Uterus (tissue), 4 donors: ENCODE measurements around the gene TNFRSF1A. TPM values are rescaled to one million over a fixed set of nuclear protein-coding genes. Genes with fewer than 3 reads are reported as not detected.
"Not testable (repeated sequence)": the region's sequence is repeated elsewhere in the genome, so short reads cannot be mapped to it uniquely, and the experiment has no call there.

Experiments
- DNase-seq, 2 donors: peaks; one replicate each; pipeline ENCODE4 v3.0.0-alpha.2; 2019 to 2020
- H3K27ac ChIP-seq, 2 donors: fragments of 200-600 bp; sonication (generic); 1 replicate in 1 of 2; 2 replicates in 1 of 2; pipeline ENCODE4 v1.5.1; 2016 to 2018
- H3K27me3 ChIP-seq, 2 donors: fragments of 200-600 bp; sonication (generic); one replicate each; pipeline ENCODE4 v1.5.1; 2018 to 2019; ENCODE audit warnings: control low read depth in 1 of 2
- H3K36me3 ChIP-seq, 2 donors: fragments of 200-600 bp; sonication (generic); one replicate each; pipeline ENCODE4 v1.5.1; 2019; ENCODE audit warnings: control low read depth in 1 of 2
- H3K4me1 ChIP-seq, 2 donors: fragments of 200-600 bp; sonication (generic); one replicate each; pipeline ENCODE4 v1.5.1; 2018 to 2019; ENCODE audit warnings: control low read depth in 1 of 2
- H3K4me3 ChIP-seq, 2 donors: fragments of 200-600 bp; sonication (generic); 1 replicate in 1 of 2; 2 replicates in 1 of 2; pipeline ENCODE4 v1.5.1; 2018 to 2019; ENCODE audit warnings: mild to moderate bottlenecking in 1 of 2
- H3K9me3 ChIP-seq, 2 donors: fragments of 200-600 bp; sonication (generic); one replicate each; pipeline ENCODE4 v1.5.1; 2019; ENCODE audit warnings: control low read depth in 1 of 2
- POLR2A ChIP-seq, 2 donors: fragments of 450-650 bp; IDR thresholded peaks; one replicate each; pipeline ENCODE4 v1.6.1; 2016; ENCODE audit warnings: antibody characterized with exemption in 2 of 2, mild to moderate bottlenecking in 1 of 2, moderate library complexity in 1 of 2
- intact Hi-C: fragments of 100-400 bp; cut with DNase I; formaldehyde crosslinking; loops from one replicate; pipeline ENCODE4 v1.15.1; 2023; ENCODE audit warnings: low total_unique reads
- total RNA-seq, 4 donors: library from RNA; depleted of rRNA in 3 of 4; stranded (reverse); fragments of >200 nt in 3 of 4; gene quantifications; one replicate each; pipeline versions ENCODE4 v1.1.0 to v1.2.4, GENCODE V29; 2014 to 2023
- TF ChIP-seq, protein P1 (sequence below), 4 experiments: fragments of 200-600 bp in 2 of 4; fragments of 450-650 bp in 2 of 4; sonication (generic) in 2 of 4; IDR thresholded peaks; one replicate each; pipeline ENCODE4 v1.5.1; 2016 to 2019; ENCODE audit warnings: antibody characterized with exemption in 4 of 4, mild to moderate bottlenecking in 2 of 4, moderate library complexity in 1 of 4
- donor health status: DM: yes; HTN: yes; CAD: no.

The TNFRSF1A gene
- total RNA-seq, 4 donors from 2014 or later: 71.8 to 297 (median 174) TPM

DNA sequence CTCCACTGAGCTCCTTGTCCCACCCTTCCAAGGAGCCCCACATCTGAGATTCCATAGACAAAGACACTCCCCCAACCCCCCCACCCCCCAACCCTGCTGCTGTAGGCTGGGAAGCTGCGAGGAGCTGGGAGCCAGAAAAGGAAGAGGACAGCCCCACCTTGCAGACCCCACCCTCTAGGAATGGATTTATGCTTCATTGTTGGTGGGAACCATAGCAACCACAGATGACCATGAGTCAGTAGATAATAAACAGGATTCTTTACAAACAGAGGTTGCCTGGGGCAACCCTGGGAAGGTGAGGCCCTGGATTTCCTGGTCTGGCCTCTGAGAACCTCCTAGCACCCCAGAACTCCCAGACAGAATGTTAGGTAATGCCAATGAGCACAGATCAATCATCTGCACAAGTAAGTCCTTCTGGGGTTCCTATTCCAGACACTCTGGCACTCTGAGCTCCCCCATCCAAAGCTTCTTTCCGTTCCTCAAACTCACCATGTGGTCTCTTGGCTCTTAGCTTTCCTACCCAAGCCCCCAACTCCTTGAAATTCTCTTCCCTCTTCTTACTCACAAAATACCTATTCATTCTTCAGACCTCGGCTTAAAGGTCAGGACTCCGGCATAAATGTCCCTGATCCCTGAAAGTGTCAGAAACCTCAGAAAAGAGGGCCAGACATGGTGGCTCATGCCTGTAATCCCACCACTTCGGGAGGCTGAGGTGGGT, 46.6 kb downstream of the TNFRSF1A start:
- TF ChIP-seq POLR2A (IDR thresholded peaks at IDR 0.05): no peak
- TF ChIP-seq, protein P1, sequence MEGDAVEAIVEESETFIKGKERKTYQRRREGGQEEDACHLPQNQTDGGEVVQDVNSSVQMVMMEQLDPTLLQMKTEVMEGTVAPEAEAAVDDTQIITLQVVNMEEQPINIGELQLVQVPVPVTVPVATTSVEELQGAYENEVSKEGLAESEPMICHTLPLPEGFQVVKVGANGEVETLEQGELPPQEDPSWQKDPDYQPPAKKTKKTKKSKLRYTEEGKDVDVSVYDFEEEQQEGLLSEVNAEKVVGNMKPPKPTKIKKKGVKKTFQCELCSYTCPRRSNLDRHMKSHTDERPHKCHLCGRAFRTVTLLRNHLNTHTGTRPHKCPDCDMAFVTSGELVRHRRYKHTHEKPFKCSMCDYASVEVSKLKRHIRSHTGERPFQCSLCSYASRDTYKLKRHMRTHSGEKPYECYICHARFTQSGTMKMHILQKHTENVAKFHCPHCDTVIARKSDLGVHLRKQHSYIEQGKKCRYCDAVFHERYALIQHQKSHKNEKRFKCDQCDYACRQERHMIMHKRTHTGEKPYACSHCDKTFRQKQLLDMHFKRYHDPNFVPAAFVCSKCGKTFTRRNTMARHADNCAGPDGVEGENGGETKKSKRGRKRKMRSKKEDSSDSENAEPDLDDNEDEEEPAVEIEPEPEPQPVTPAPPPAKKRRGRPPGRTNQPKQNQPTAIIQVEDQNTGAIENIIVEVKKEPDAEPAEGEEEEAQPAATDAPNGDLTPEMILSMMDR (IDR thresholded peaks at IDR 0.05): no peak
- DNase-seq: no peak
- H3K27ac ChIP-seq: peak overlapping the region in 1 of 2 donors; percentile 33

DNA sequence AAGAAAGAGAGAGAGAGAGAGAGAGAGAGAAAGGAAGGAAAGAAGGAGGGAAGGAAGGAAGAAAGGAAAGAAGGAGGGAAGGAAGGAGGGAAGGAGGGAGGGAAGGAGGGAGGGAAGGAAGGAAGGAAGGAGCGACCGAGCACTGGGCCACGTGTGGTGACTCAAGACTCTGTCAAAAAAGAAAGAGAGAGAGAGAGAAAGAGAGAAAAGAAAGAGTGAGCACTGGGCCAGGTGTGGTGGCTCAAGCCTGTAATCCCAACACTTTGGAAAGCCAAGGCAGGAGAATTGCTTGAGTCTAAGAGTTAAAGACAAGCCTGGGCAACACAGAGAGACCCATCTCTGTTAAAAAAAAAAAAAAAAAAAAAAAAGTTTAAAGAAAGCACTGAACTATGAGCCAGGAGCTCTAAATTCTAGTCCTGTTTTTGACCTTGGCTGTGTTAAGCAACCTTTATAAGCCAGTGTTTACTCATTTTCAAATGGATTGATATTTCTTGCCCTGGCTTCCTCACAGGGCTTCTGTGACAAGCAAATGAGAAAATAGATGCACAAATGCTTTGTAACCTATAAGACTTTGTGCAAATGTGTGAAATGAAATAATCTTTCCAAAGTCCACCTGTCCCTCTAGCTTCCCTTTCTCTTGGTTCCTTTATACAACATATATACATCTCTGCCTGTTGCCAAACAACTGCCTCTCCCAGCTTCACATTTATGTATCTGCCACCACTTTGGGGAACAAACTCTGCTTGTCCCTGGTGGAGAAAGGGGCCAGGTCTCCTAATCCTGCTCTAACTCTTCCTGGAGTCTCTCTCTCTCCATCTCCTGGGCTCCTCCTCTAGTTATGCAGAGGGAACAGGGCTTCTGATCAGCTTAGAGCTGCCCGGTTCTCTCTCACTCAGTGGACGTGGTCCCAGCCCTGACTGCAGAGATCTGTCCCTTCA, 47.5 kb downstream of the TNFRSF1A start:
- Histone ChIP-seq H3K27me3 (no peaks in the 10 kb centered on the region), H3K4me1 (no peaks in the 10 kb centered on the region), H3K27ac (peak overlapping the region in 1 of 2 donors; percentile 33), H3K4me3 (no peak overlapping the region), H3K36me3 (no peaks in the 10 kb centered on the region), H3K9me3 (no peaks in the 10 kb centered on the region)
- intact Hi-C loops: no loop called here
- no peak for DNase-seq
- no peak for TF ChIP-seq POLR2A (IDR thresholded peaks at IDR 0.05)

More for the DNA sequence above, 46.6 kb downstream of the TNFRSF1A start:
- Histone ChIP-seq H3K4me1 (no peaks in the 10 kb centered on the region), H3K36me3 (no peaks in the 10 kb centered on the region), H3K4me3 (no peak overlapping the region), H3K27me3 (no peaks in the 10 kb centered on the region), H3K9me3 (no peaks in the 10 kb centered on the region)
- intact Hi-C loops: no loop called here

DNA sequence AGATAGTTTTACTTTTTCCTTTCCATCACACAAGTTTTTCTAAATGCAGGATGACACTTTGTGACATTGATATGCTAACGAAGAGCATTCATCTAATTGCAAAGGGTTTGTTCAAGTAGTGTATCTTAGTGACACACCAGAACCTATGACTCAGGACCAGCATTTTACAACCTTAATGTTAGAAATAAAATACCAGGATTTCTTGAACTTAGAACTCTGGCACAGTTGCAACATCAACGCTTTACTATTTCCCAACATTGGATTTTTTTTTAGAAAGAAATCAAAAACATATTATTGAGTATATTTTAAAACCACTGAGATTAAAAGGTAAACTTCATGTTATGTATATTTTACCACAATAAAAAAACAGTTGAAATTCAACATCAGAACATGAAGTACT, 49.3 kb downstream of the TNFRSF1A start:
- Histone ChIP-seq H3K36me3 (no peaks in the 10 kb centered on the region), H3K27me3 (no peaks in the 10 kb centered on the region), H3K9me3 (no peaks in the 10 kb centered on the region), H3K4me1 (no peaks in the 10 kb centered on the region), H3K4me3 (no peak overlapping the region), H3K27ac (no peak overlapping the region)
- intact Hi-C loops: no loop called here
- no peak for DNase-seq
- no peak for TF ChIP-seq POLR2A (IDR thresholded peaks at IDR 0.05)
- TF ChIP-seq, protein P1 (IDR thresholded peaks at IDR 0.05): no peak

DNA sequence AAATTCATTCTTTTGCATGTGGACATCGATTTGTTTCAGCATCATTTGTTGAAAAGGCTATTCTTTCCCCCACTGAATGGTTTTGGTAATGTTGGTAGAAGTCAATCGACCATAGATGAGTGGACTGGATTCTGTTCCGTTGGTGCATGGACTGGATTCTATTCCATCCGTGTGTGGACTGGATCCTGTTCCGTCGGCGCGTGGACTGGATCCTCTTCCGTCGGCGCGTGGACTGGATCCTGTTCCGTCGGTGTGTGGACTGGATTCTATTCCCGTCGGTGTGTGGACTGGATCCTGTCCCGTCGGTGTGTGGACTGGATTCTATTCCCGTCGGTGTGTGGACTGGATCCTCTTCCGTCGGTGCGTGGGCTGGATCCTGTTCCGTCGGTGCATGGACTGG, 52.0 kb downstream of the TNFRSF1A start:
- DNase-seq, H3K36me3 ChIP-seq, H3K4me1 ChIP-seq, intact Hi-C loops, H3K27ac ChIP-seq, H3K9me3 ChIP-seq, H3K27me3 ChIP-seq, H3K4me3 ChIP-seq: not testable (repeated sequence)

DNA sequence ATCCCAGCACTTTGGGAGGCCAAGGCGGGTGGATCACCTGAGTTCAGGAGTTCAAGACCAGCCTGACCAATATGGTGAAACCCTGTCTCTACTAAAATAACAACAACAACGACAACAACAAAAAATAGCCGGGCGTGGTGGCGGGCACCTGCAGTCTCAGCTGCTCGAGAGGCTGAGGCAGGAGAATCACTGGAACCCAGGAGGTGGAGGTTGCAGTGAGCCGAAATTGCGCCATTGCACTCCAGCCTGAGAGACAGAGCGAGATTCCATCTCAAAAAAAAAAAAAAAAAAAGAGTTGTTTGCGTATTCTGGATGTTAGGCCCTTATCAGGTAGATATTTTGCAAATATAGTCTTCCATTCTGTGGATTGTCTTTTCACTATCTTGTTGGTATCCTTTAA, 52.8 kb downstream of the TNFRSF1A start:
- intact Hi-C loops, DNase-seq, H3K27ac ChIP-seq, H3K27me3 ChIP-seq, H3K4me3 ChIP-seq, H3K9me3 ChIP-seq, H3K36me3 ChIP-seq, H3K4me1 ChIP-seq: not testable (repeated sequence)

DNA sequence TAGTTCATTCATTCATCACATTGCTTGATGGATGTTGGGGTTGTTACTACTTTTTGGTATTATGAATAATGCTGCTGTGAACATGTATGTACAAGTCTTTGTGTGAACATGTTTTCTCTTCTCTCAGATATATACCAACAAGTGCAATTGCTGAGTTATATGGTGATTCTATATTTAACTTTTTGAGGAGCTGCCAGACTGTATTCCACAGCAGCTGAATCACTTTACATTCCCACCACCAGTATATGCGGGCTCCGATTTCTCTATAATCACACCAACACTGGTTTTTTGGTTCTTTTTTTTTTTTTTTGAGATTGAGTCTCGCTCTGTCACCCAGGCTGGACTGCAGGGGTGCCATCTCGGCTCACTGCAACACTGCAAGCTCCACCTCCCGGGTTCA, 53.6 kb downstream of the TNFRSF1A start:
- TF ChIP-seq, protein P1 (IDR thresholded peaks at IDR 0.05): no peak
- TF ChIP-seq POLR2A (IDR thresholded peaks at IDR 0.05): no peak
- no peaks in the 10 kb centered on the region for H3K4me1 ChIP-seq
- H3K27me3 ChIP-seq: no peaks in the 10 kb centered on the region
- intact Hi-C loops: no loop called here
- no peak for DNase-seq
- H3K4me3 ChIP-seq: no peak overlapping the region
- no peaks in the 10 kb centered on the region for H3K36me3 ChIP-seq
- H3K27ac ChIP-seq: no peak overlapping the region
- no peaks in the 10 kb centered on the region for H3K9me3 ChIP-seq
